ENCODE data around the gene RASSF5. TPM values are rescaled to one million over a fixed set of nuclear protein-coding genes. Genes with fewer than 3 reads are reported as not detected.

RASSF5 gene
- total RNA-seq, 1 experiment from 2014 or later: 2.1 TPM

GRCh38 chr1:206566999-206567398, 59.7 kb downstream of the RASSF5 start:
- Mint-ChIP-seq H3K27ac (no peak overlapping the region), H3K4me3 (no peak overlapping the region), H3K36me3 (no peaks in the 10 kb centered on the region), H3K27me3 (ENCODE audit: low read depth) (no peaks in the 10 kb centered on the region; the same call in none of the 2 replicates), H3K9me3 (no peaks in the 10 kb centered on the region), H3K4me1 (peaks cover 17% of the 10 kb centered on the region)
- CTCF ChIA-PET: interaction anchor here (0.7 to 1.6 kb wide), 5 partner anchors 9 to 88 kb away, joined by 3 to 6 read pairs (median 4); no protein-coding TSS in a partner anchor
- no peak for DNase-seq (ENCODE audit: low spot score)
- ATAC-seq: no peak
- POLR2A ChIA-PET: interaction anchor here (1.1 kb wide), 1 partner anchor 11 kb away, joined by 5 read pairs; no protein-coding TSS in a partner anchor
- TF ChIP-seq TP53 (CRISPR knock-in tag; IDR thresholded peaks at IDR 0.05) (no peak), ZNF281 (CRISPR knock-in tag; IDR thresholded peaks at IDR 0.05) (no peak), IRF1 (CRISPR knock-in tag; IDR thresholded peaks at IDR 0.05) (no peak), NFYB (CRISPR knock-in tag; conservative IDR thresholded peaks at IDR 0.05; ENCODE audit: low read depth) (no peak), PREB (CRISPR knock-in tag; IDR thresholded peaks at IDR 0.05; ENCODE audit: borderline replicate concordance) (no peak), ATF3 (CRISPR knock-in tag; conservative IDR thresholded peaks at IDR 0.05) (no peak), ZNF317 (CRISPR knock-in tag; IDR thresholded peaks at IDR 0.05; ENCODE audit: borderline replicate concordance, low read depth) (no peak), ZNF232 (CRISPR knock-in tag; IDR thresholded peaks at IDR 0.05) (no peak), FOXJ3 (CRISPR knock-in tag; IDR thresholded peaks at IDR 0.05; ENCODE audit: borderline replicate concordance) (no peak)

- ChIA-PET CTCF (interaction anchor here (0.6 to 3.0 kb wide), 5 partner anchors 15 to 89 kb away, joined by 4 to 14 read pairs (median 7); partner anchors contain the start of gene EIF2D), POLR2A (no interaction called here)
- no peak for DNase-seq (ENCODE audit: low spot score)
- Mint-ChIP-seq H3K27me3 (ENCODE audit: low read depth) (no peaks in the 10 kb centered on the region; the same call in none of the 2 replicates), H3K4me3 (no peak overlapping the region), H3K4me1 (peaks cover 14% of the 10 kb centered on the region), H3K36me3 (no peaks in the 10 kb centered on the region), H3K27ac (no peak overlapping the region), H3K9me3 (no peaks in the 10 kb centered on the region)
- TF ChIP-seq IRF2 (CRISPR knock-in tag; IDR thresholded peaks at IDR 0.05; ENCODE audit: borderline replicate concordance, low read depth) (no peak), SP1 (CRISPR knock-in tag; conservative IDR thresholded peaks at IDR 0.05) (no peak), NFATC4 (CRISPR knock-in tag; IDR thresholded peaks at IDR 0.05) (no peak)
- ATAC-seq: no peak
Measured at GRCh38 chr1:206568256-206568655, 60.9 kb downstream of the RASSF5 start.

GRCh38 chr1:206568779-206569352, 61.5 kb downstream of the RASSF5 start:
- Mint-ChIP-seq H3K9me3 (no peaks in the 10 kb centered on the region), H3K27ac (no peak overlapping the region), H3K27me3 (ENCODE audit: low read depth) (no peaks in the 10 kb centered on the region; the same call in none of the 2 replicates), H3K4me3 (no peak overlapping the region), H3K36me3 (no peaks in the 10 kb centered on the region), H3K4me1 (peaks cover 12% of the 10 kb centered on the region)
- ChIA-PET CTCF (interaction anchor here (0.6 to 3.0 kb wide), 5 partner anchors 15 to 89 kb away, joined by 4 to 14 read pairs (median 6); partner anchors contain the start of gene EIF2D), POLR2A (no interaction called here)
- DNase-seq (ENCODE audit: low spot score) (no peak), ATAC-seq (no peak)
- TF ChIP-seq SMAD4 (CRISPR knock-in tag; IDR thresholded peaks at IDR 0.05) (no peak), ARID4B (CRISPR knock-in tag; IDR thresholded peaks at IDR 0.05; ENCODE audit: borderline replicate concordance) (no peak), FOXJ3 (CRISPR knock-in tag; IDR thresholded peaks at IDR 0.05; ENCODE audit: borderline replicate concordance) (no peak), ZNF232 (CRISPR knock-in tag; IDR thresholded peaks at IDR 0.05) (no peak), ZNF416 (CRISPR knock-in tag; IDR thresholded peaks at IDR 0.05) (no peak), TCF7 (CRISPR knock-in tag; IDR thresholded peaks at IDR 0.05; ENCODE audit: low read depth) (no peak), E2F5 (CRISPR knock-in tag; IDR thresholded peaks at IDR 0.05) (no peak), JUN (CRISPR knock-in tag; IDR thresholded peaks at IDR 0.05) (no peak), ERG (CRISPR knock-in tag; IDR thresholded peaks at IDR 0.05) (no peak), ZNF396 (CRISPR knock-in tag; IDR thresholded peaks at IDR 0.05; ENCODE audit: borderline replicate concordance) (no peak)

Measured in WTC11 (cell line).